Astrocyte of the cerebellum (primary cell): Measurements from ENCODE around the gene NOC2L.

Source experiments
- DNase-seq: peaks from one replicate; pipeline ENCODE4 v3.0.0-alpha.2; 2011; ENCODE audit warnings: low read depth
- H3K4me3 ChIP-seq: 2 replicates; pipeline ENCODE4 v1.5.1; 2011; ENCODE audit warnings: mild to moderate bottlenecking, low read depth, low read length, moderate library complexity
- in situ Hi-C: cut with HindIII; loops from 2 replicates; pipeline ENCODE4 v1.10.0; 2017; ENCODE audit warnings: low sequenced_read_pairs
- TF ChIP-seq, protein P1 (sequence below): IDR thresholded peaks from 2 replicates; pipeline ENCODE4 v1.5.1; 2012; ENCODE audit warnings: low read length, low read depth, moderate library complexity, mild to moderate bottlenecking; ENCODE audit errors: missing control alignments

NOC2L gene

GRCh38 chr1:965526-966134 lies 6.6 kb upstream of the NOC2L start:
- in situ Hi-C loops = no loop called here
- no peak overlapping the region for H3K4me3 ChIP-seq
- no peak for DNase-seq
- TF ChIP-seq, protein P1, sequence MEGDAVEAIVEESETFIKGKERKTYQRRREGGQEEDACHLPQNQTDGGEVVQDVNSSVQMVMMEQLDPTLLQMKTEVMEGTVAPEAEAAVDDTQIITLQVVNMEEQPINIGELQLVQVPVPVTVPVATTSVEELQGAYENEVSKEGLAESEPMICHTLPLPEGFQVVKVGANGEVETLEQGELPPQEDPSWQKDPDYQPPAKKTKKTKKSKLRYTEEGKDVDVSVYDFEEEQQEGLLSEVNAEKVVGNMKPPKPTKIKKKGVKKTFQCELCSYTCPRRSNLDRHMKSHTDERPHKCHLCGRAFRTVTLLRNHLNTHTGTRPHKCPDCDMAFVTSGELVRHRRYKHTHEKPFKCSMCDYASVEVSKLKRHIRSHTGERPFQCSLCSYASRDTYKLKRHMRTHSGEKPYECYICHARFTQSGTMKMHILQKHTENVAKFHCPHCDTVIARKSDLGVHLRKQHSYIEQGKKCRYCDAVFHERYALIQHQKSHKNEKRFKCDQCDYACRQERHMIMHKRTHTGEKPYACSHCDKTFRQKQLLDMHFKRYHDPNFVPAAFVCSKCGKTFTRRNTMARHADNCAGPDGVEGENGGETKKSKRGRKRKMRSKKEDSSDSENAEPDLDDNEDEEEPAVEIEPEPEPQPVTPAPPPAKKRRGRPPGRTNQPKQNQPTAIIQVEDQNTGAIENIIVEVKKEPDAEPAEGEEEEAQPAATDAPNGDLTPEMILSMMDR = no peak

DNA sequence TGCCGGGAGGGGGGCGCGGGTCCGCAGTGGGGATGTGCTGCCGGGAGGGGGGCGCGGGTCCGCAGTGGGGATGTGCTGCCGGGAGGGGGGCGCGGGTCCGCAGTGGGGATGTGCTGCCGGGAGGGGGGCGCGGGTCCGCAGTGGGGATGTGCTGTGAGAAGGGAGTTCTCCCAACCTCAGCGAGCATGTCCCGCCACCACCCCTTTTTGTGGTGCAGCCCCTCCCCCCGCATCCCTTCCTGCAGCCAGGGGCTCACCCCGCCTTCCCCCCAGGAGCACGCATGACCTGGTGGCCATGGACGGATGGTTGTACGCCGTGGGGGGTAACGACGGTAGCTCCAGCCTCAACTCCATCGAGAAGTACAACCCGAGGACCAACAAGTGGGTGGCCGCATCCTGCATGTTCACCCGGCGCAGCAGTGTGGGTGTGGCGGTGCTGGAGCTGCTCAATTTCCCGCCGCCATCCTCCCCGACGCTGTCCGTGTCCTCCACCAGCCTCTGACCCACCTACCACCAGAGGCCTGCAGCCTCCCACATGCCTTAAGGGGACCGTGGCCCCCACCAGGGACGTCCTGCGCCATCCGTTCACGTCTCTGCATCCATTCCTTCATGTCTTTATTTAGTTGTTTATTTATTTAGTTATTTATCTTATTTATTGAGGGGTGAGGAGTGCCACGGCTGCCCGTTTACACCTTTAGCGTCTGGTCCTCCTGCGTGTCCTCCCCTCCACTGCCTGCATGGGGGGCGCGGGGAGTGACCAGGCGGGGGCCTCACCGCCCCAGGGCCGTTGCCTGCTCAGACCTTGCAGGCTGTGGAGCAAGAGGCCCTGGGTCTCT lies 5.9 kb upstream of the NOC2L start:
- no peak for DNase-seq

DNA sequence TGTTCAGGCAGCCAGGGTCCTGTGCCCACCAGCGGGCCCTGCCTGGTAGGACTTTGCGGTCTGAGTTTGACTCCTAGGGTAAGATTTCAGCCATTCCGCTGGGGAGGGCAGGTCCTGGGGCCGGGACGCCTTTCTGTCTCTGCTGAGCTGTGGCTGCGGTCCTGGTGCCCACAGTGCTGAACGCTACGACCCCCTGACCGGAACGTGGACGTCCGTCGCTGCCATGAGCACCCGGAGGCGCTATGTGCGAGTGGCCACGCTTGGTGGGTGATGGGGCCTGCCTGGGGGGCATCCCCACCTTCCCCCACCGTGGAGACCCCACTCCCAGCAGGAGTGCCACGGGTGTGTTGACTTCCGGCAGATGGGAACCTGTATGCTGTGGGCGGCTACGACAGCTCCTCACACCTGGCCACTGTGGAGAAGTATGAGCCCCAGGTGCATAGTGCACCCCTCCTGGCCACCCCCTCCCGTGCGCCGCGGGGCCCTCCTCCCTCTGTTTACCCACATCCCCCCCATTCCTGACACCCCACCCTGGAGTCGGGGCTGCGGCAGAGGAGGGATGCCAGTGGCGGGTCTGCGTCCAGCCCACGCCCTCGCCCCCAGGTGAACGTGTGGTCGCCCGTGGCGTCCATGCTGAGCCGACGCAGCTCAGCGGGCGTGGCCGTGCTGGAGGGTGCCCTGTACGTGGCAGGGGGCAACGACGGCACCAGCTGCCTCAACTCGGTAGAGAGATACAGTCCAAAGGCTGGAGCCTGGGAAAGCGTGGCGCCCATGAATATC lies 4.9 kb upstream of the NOC2L start:
- in situ Hi-C loops = no loop called here

More for the DNA sequence above, 5.9 kb upstream of the NOC2L start:
- TF ChIP-seq, protein P1 = no peak
- in situ Hi-C loops = no loop called here
- H3K4me3 ChIP-seq = no peak overlapping the region

GRCh38 chr1:963301-963651 lies 4.2 kb upstream of the NOC2L start:
- H3K4me3 ChIP-seq = no peak overlapping the region
- in situ Hi-C loops = no loop called here
- TF ChIP-seq, protein P1 = no peak
- DNase-seq = no peak

More for the DNA sequence above, 4.9 kb upstream of the NOC2L start:
- TF ChIP-seq, protein P1 = no peak
- no peak for DNase-seq
- no peak overlapping the region for H3K4me3 ChIP-seq

- TF ChIP-seq, protein P1 = no peak
- H3K4me3 ChIP-seq = no peak overlapping the region
- DNase-seq = no peak
- in situ Hi-C loops = no loop called here
Observed at GRCh38 chr1:962381-963300, 3.6 kb upstream of the NOC2L start.

GRCh38 chr1:961132-961669 lies 2.1 kb upstream of the NOC2L start:
- H3K4me3 ChIP-seq = peak overlapping the region; percentile 59
- in situ Hi-C loops = no loop called here

More at GRCh38 chr1:961132-961669, 2.1 kb upstream of the NOC2L start:
- DNase-seq = no peak
- TF ChIP-seq, protein P1 = no peak
